Measurements from ENCODE around the gene PLEKHM3. TPM values are rescaled to one million over a fixed set of nuclear protein-coding genes. Genes with fewer than 3 reads are reported as not detected.

PLEKHM3 gene
- polyA plus RNA-seq, 2 of the 4 experiments (the other 2 are of a cell fraction): 2.9 to 6.5 TPM

DNA sequence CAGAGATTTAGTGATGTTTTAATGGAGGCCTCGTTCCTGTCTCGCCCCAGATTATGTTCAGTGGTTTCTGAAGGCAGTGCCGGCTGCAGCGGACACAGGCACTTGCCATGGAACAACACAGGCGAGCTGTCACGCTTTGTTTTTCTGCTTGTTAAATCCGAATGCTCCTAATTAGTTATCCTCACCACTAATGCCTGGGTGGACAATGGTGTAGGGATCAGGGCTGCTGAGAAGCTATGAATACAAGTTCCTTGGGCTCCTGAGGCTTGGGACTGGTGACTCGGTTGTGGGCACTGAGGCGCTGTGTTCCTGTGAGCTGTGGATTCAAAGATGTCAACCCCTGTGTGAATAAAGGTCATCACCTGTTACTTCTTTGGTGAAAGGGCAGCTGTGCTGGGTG, 123.5 kb downstream of the PLEKHM3 start:
- WGBS (ENCODE audit: missing lambda C conversion rate): 86% methylated on average over 9 of the region's 9 CpGs

DNA sequence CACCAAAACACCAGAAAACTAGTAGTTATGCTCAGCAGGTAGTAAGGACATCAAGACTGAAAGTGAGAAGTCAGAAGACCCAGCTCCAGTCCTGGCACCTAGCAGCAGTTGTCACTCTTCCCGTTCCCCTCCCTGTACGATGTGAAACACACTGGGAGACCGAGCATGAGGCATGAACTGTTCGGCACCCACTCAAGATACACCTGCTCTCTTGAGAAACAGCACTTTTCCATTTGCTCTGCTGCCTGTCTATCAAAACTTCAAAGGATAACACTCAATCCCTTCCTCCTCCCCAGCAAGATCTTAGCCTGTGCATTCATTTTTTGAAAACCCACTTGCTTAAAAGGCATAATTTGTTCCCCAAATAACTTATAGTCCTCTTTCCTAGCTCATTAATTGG, 123.9 kb downstream of the PLEKHM3 start:
- no peak for ATAC-seq

More for the DNA sequence above, 123.5 kb downstream of the PLEKHM3 start:
- TF ChIP-seq POLR2A (IDR thresholded peaks at IDR 0.05; ENCODE audit: low read length): no peak
- TF ChIP-seq RFX5 (IDR thresholded peaks at IDR 0.05): no peak
- no peak for TF ChIP-seq MAZ (IDR thresholded peaks at IDR 0.05; ENCODE audit: borderline replicate concordance, low read depth, low read length)
- no peak for TF ChIP-seq CBX2 (IDR thresholded peaks at IDR 0.05; ENCODE audit: borderline replicate concordance, low read depth)
- no peak for TF ChIP-seq FOSB (CRISPR knock-in tag; IDR thresholded peaks at IDR 0.05)
- TF ChIP-seq HEYL (CRISPR knock-in tag; IDR thresholded peaks at IDR 0.05): no peak
- no peak for TF ChIP-seq MAFK (IDR thresholded peaks at IDR 0.05; ENCODE audit: partially characterized antibody)
- no peak for TF ChIP-seq ZNF302 (CRISPR knock-in tag; IDR thresholded peaks at IDR 0.05)
- TF ChIP-seq TP53 (CRISPR knock-in tag; IDR thresholded peaks at IDR 0.05): no peak
- no peak for TF ChIP-seq HES2 (IDR thresholded peaks at IDR 0.05)
- TF ChIP-seq JUNB (IDR thresholded peaks at IDR 0.05): no peak
- TF ChIP-seq FOSL2 (IDR thresholded peaks at IDR 0.05): no peak
- no peak for TF ChIP-seq FOSL2 (CRISPR knock-in tag; IDR thresholded peaks at IDR 0.05)
- ATAC-seq: no peak
- CTCF ChIA-PET: interaction anchor here (0.6 to 1.7 kb wide), 4 partner anchors 12 to 138 kb away, joined by 3 to 4 read pairs (median 4); partner anchors contain the start of gene FZD5
- Histone ChIP-seq H3K4me2 (no peak overlapping the region), H3K4me1 (peaks cover 12% of the 10 kb centered on the region), H3K27ac (no peak overlapping the region), H3K4me3 (no peak overlapping the region), H3K9me3 (no peaks in the 10 kb centered on the region)
- POLR2A ChIA-PET: no interaction called here
- no peak for FAIRE-seq
- DNase-seq (ENCODE audit: low read depth in 1 of 2, low spot score in 1 of 2): no peak

GRCh38 chr2:207898354-207898695, 127.0 kb downstream of the PLEKHM3 start:
- CTCF ChIA-PET: interaction anchor here (1.4 kb wide), 1 partner anchor 122 kb away, joined by 3 read pairs; no protein-coding TSS in a partner anchor

More for the DNA sequence above, 123.9 kb downstream of the PLEKHM3 start:
- DNase-seq (ENCODE audit: low read depth in 1 of 2, low spot score in 1 of 2) (no peak), FAIRE-seq (no peak)
- ChIA-PET POLR2A (no interaction called here), CTCF (interaction anchor here (1.3 to 1.7 kb wide), 3 partner anchors 12 to 138 kb away, joined by 3 to 4 read pairs (median 3); partner anchors contain the start of gene FZD5)
- 82% methylated on average over 4 of the region's 4 CpGs for WGBS (ENCODE audit: missing lambda C conversion rate)
- no peak overlapping the region for H3K4me2 ChIP-seq
- H3K27ac ChIP-seq: no peak overlapping the region
- H3K9me3 ChIP-seq: no peaks in the 10 kb centered on the region
- H3K4me1 ChIP-seq: peaks cover 8% of the 10 kb centered on the region; the same call in 2 of the 3 replicates
- no peak overlapping the region for H3K4me3 ChIP-seq
- TF ChIP-seq, protein P1, sequence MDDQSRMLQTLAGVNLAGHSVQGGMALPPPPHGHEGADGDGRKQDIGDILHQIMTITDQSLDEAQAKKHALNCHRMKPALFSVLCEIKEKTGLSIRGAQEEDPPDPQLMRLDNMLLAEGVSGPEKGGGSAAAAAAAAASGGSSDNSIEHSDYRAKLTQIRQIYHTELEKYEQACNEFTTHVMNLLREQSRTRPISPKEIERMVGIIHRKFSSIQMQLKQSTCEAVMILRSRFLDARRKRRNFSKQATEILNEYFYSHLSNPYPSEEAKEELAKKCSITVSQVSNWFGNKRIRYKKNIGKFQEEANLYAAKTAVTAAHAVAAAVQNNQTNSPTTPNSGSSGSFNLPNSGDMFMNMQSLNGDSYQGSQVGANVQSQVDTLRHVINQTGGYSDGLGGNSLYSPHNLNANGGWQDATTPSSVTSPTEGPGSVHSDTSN (IDR thresholded peaks at IDR 0.05): no peak
- TF ChIP-seq MAFK (IDR thresholded peaks at IDR 0.05; ENCODE audit: partially characterized antibody) (no peak), ESRRA (IDR thresholded peaks at IDR 0.05; ENCODE audit: borderline replicate concordance, low read length) (no peak), BHLHE40 (IDR thresholded peaks at IDR 0.05; ENCODE audit: low read depth, low read length) (no peak), ZSCAN20 (CRISPR knock-in tag; IDR thresholded peaks at IDR 0.05) (no peak), EHMT2 (IDR thresholded peaks at IDR 0.05; ENCODE audit: low read depth) (no peak)

DNA sequence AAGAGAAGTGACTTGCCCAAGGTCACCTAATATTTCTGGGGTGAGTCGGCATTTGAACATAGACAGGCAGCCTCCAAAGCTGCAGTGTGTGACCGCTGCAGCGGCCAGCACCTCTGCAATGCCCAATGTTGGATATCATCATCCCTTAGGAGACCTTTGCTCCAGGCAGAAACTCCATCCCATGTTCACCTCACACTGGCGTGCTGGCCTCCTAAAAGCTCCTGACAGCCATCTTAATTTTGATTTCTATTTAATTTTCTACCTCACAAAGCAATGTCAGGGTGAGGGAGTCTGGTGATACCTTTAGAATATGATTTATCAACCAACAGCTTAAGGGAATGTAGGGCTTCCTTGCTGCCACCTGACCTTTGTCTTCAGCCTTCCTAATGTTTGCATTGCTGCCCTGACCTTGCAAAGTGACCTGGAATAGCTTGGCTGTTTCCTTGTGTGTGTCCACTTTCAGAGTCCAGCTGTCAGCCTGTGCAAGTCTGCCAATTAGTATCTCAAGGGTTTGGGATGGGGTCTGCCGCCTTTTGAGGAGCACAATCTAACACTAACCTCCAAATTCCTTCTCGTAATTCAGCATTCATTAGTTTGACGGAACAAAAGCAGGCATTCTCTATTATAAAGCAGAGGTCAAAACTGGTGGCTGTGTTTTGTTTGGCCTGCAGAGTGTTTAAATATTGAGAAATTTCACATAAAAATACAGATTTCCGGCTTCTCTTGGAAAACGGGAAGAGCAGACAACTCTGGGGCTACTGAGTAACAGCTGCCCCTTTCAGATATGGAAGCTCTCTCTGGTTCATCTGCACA, 127.6 kb downstream of the PLEKHM3 start:
- POLR2A ChIA-PET: interaction anchor here (1.4 kb wide), 1 partner anchor 128 kb away, joined by 3 read pairs; the partner anchor contains the start of gene FZD5
- Histone ChIP-seq H3K9me3 (no peaks in the 10 kb centered on the region), H3K27ac (no peak overlapping the region), H3K4me3 (no peak overlapping the region), H3K4me1 (peaks cover 8% of the 10 kb centered on the region; the same call in 1 of the 3 replicates), H3K4me2 (no peak overlapping the region)
- DNase-seq (ENCODE audit: low read depth in 1 of 2, low spot score in 1 of 2) (no peak), ATAC-seq (no peak), FAIRE-seq (no peak)
- CTCF ChIA-PET: interaction anchor here (0.6 to 2.2 kb wide), 7 partner anchors 9 to 151 kb away, joined by 3 to 7 read pairs (median 4); no protein-coding TSS in a partner anchor
- WGBS (ENCODE audit: missing lambda C conversion rate): 82% methylated on average over 9 of the region's 9 CpGs
- TF ChIP-seq TFCP2L1 (CRISPR knock-in tag; IDR thresholded peaks at IDR 0.05) (no peak), HOXB5 (CRISPR knock-in tag; IDR thresholded peaks at IDR 0.05) (no peak), HES2 (IDR thresholded peaks at IDR 0.05) (no peak), HEYL (CRISPR knock-in tag; IDR thresholded peaks at IDR 0.05) (no peak), MAFK (IDR thresholded peaks at IDR 0.05; ENCODE audit: partially characterized antibody) (no peak), MYC (IDR thresholded peaks at IDR 0.05; ENCODE audit: borderline replicate concordance, low read length) (no peak), EHMT2 (IDR thresholded peaks at IDR 0.05; ENCODE audit: low read depth) (no peak), SREBF2 (IDR thresholded peaks at IDR 0.05) (no peak), NR3C1 (IDR thresholded peaks at IDR 0.05) (no peak), ZFP36 (IDR thresholded peaks at IDR 0.05; ENCODE audit: borderline replicate concordance, partially characterized antibody) (no peak), HOXB13 (CRISPR knock-in tag; IDR thresholded peaks at IDR 0.05; ENCODE audit: low read depth) (no peak)
- TF ChIP-seq, protein P2, sequence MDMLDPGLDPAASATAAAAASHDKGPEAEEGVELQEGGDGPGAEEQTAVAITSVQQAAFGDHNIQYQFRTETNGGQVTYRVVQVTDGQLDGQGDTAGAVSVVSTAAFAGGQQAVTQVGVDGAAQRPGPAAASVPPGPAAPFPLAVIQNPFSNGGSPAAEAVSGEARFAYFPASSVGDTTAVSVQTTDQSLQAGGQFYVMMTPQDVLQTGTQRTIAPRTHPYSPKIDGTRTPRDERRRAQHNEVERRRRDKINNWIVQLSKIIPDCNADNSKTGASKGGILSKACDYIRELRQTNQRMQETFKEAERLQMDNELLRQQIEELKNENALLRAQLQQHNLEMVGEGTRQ (IDR thresholded peaks at IDR 0.05): no peak
- TF ChIP-seq, protein P3, sequence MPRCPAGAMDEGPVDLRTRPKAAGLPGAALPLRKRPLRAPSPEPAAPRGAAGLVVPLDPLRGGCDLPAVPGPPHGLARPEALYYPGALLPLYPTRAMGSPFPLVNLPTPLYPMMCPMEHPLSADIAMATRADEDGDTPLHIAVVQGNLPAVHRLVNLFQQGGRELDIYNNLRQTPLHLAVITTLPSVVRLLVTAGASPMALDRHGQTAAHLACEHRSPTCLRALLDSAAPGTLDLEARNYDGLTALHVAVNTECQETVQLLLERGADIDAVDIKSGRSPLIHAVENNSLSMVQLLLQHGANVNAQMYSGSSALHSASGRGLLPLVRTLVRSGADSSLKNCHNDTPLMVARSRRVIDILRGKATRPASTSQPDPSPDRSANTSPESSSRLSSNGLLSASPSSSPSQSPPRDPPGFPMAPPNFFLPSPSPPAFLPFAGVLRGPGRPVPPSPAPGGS (IDR thresholded peaks at IDR 0.05): no peak

More at GRCh38 chr2:207898354-207898695, 127.0 kb downstream of the PLEKHM3 start:
- no peaks in the 10 kb centered on the region for H3K9me3 ChIP-seq
- WGBS (ENCODE audit: missing lambda C conversion rate): 89% methylated on average over 8 of the region's 8 CpGs
- no peak for ATAC-seq
- POLR2A ChIA-PET: no interaction called here
- no peak overlapping the region for H3K4me2 ChIP-seq
- no peak overlapping the region for H3K4me3 ChIP-seq
- peaks cover 8% of the 10 kb centered on the region; the same call in 1 of the 3 replicates for H3K4me1 ChIP-seq
- FAIRE-seq: no peak
- no peak for TF ChIP-seq EP300 (IDR thresholded peaks at IDR 0.05)
- no peak for TF ChIP-seq JUNB (IDR thresholded peaks at IDR 0.05)
- TF ChIP-seq MAFK (IDR thresholded peaks at IDR 0.05; ENCODE audit: partially characterized antibody): no peak
- no peak overlapping the region for H3K27ac ChIP-seq
- DNase-seq (ENCODE audit: low read depth in 1 of 2, low spot score in 1 of 2): no peak

Measured in A549 (cell line).